GM12873 (cell line): ENCODE results near the gene CYP24A1.

Experiments
- CTCF ChIP-seq: IDR thresholded peaks from 2 replicates; pipeline ENCODE4 v1.5.1; 2012; ENCODE audit warnings: low read depth, mild to moderate bottlenecking, moderate library complexity, low read length, control low read depth; ENCODE audit not compliant: insufficient read depth; ENCODE audit errors: missing control alignments

The CYP24A1 gene

GRCh38 chr20:54153041-54153327 lies 20.8 kb downstream of the CYP24A1 start:
- TF ChIP-seq CTCF = no peak

- TF ChIP-seq CTCF = no peak
Measured at GRCh38 chr20:54152227-54153040, 21.4 kb downstream of the CYP24A1 start.

GRCh38 chr20:54151511-54152226 lies 22.1 kb downstream of the CYP24A1 start:
- no peak for TF ChIP-seq CTCF

GRCh38 chr20:54151075-54151439 lies 22.7 kb downstream of the CYP24A1 start:
- TF ChIP-seq CTCF = no peak

- TF ChIP-seq CTCF = no peak
Measured at GRCh38 chr20:54149765-54150264, 24.0 kb downstream of the CYP24A1 start.

GRCh38 chr20:54148947-54149764 lies 24.6 kb downstream of the CYP24A1 start:
- TF ChIP-seq CTCF = no peak

- TF ChIP-seq CTCF = no peak
Measured at GRCh38 chr20:54146672-54147071, 27.1 kb downstream of the CYP24A1 start.
